MM.1S (cell line): Measurements from ENCODE around the gene DNAH8.

Experiments
- DNase-seq: peaks from one replicate; pipeline ENCODE4 v3.0.0-alpha.2; 2015
- H2AFZ ChIP-seq: fragments of 300-600 bp; sonication (generic); 2 replicates; pipeline ENCODE4 v1.6.0; 2016; ENCODE audit warnings: antibody characterized with exemption, low read length
- H3F3A ChIP-seq: fragments of 300-600 bp; sonication (generic); 2 replicates; pipeline ENCODE4 v1.6.1; 2016; ENCODE audit warnings: mild to moderate bottlenecking, antibody characterized with exemption, low read length, moderate library complexity, mixed read lengths; ENCODE audit not compliant: insufficient read depth
- H3K27ac ChIP-seq: fragments of 300-600 bp; sonication (generic); 2 replicates; pipeline ENCODE4 v1.5.1; 2016; ENCODE audit warnings: mild to moderate bottlenecking, low read length
- H3K27me3 ChIP-seq: fragments of 300-600 bp; sonication (generic); replicated peaks from 2 replicates; pipeline ENCODE4 v1.6.0; 2016; ENCODE audit warnings: low read length; ENCODE audit not compliant: insufficient read depth
- H3K36me3 ChIP-seq: fragments of 300-600 bp; sonication (generic); replicated peaks from 2 replicates; pipeline ENCODE4 v1.6.1; 2016; ENCODE audit warnings: mild to moderate bottlenecking, low read length, mixed read lengths; ENCODE audit not compliant: insufficient read depth
- H3K4me1 ChIP-seq: fragments of 300-600 bp; sonication (generic); 2 replicates; pipeline ENCODE4 v1.6.1; 2016; ENCODE audit warnings: low read length, mixed read lengths
- H3K4me2 ChIP-seq: fragments of 300-600 bp; sonication (generic); 2 replicates; pipeline ENCODE4 v1.6.0; 2016; ENCODE audit warnings: low read depth, low read length
- H3K4me3 ChIP-seq: fragments of 300-600 bp; sonication (generic); 2 replicates; pipeline ENCODE4 v1.5.1; 2016; ENCODE audit warnings: low read length, mixed read lengths
- H3K79me2 ChIP-seq: fragments of 300-600 bp; sonication (generic); 2 replicates; pipeline ENCODE4 v1.6.1; 2016; ENCODE audit warnings: mixed run types, low read length, mixed read lengths
- H3K9ac ChIP-seq: fragments of 300-600 bp; sonication (generic); 2 replicates; pipeline ENCODE4 v1.6.1; 2016; ENCODE audit warnings: low read length, mixed read lengths
- H3K9me2 ChIP-seq: fragments of 300-600 bp; sonication (generic); replicated peaks from 2 replicates; pipeline ENCODE4 v1.6.1; 2016; ENCODE audit warnings: mild to moderate bottlenecking, low read length, mixed read lengths; ENCODE audit not compliant: insufficient read depth
- H3K9me3 ChIP-seq: fragments of 300-600 bp; sonication (generic); replicated peaks from 2 replicates; pipeline ENCODE4 v1.6.1; 2016; ENCODE audit warnings: mild to moderate bottlenecking, low read length, mixed read lengths; ENCODE audit not compliant: insufficient read depth
- H4K20me1 ChIP-seq: fragments of 300-600 bp; sonication (generic); 2 replicates; pipeline ENCODE4 v1.6.1; 2016; ENCODE audit warnings: mild to moderate bottlenecking, low read length, moderate library complexity, mixed read lengths; ENCODE audit not compliant: insufficient read depth
- CTCF ChIP-seq: fragments of 300-600 bp; sonication (generic); IDR thresholded peaks from 2 replicates; pipeline ENCODE4 v1.5.1; 2016; ENCODE audit warnings: antibody characterized with exemption, low read length, mixed read lengths
- EZH2 ChIP-seq: fragments of 300-600 bp; sonication (generic); optimal IDR thresholded peaks from 2 replicates; pipeline ENCODE3; 2017; ENCODE audit warnings: low read depth, mild to moderate bottlenecking, antibody characterized with exemption, low read length, mixed read lengths
- EZH2phosphoT487 ChIP-seq: fragments of 300-600 bp; sonication (generic); IDR thresholded peaks from 2 replicates; pipeline ENCODE4 v1.6.1; 2018; ENCODE audit warnings: antibody characterized with exemption, low read length

DNAH8 gene

GRCh38 chr6:38978139-38978704 lies 263.1 kb downstream of the DNAH8 start:
- DNase-seq = no peak
- Histone ChIP-seq H3K4me1 (no peaks in the 10 kb centered on the region), H3K27me3 (no peaks in the 10 kb centered on the region)

GRCh38 chr6:38982470-38982869 lies 267.4 kb downstream of the DNAH8 start:
- DNase-seq = no peak
- no peak overlapping the region for H3K27ac ChIP-seq
- H3K4me3 ChIP-seq = no peak overlapping the region
- no peaks in the 10 kb centered on the region for H3K79me2 ChIP-seq
- H3K9me2 ChIP-seq = no peaks in the 10 kb centered on the region
- H3K4me1 ChIP-seq = no peaks in the 10 kb centered on the region
- no peak overlapping the region for H2AFZ ChIP-seq
- TF ChIP-seq EZH2 = no peak
- no peak for TF ChIP-seq EZH2phosphoT487
- TF ChIP-seq CTCF = no peak
- no peaks in the 10 kb centered on the region for H3K36me3 ChIP-seq
- no peak overlapping the region for H3K9ac ChIP-seq
- no peaks in the 10 kb centered on the region for H4K20me1 ChIP-seq
- no peaks in the 10 kb centered on the region for H3K9me3 ChIP-seq
- H3K27me3 ChIP-seq = no peaks in the 10 kb centered on the region
- H3K4me2 ChIP-seq = no peak overlapping the region
- no peaks in the 10 kb centered on the region for H3F3A ChIP-seq

More at GRCh38 chr6:38978139-38978704, 263.1 kb downstream of the DNAH8 start:
- no peak overlapping the region for H3K4me3 ChIP-seq
- H3K4me2 ChIP-seq = no peak overlapping the region
- no peaks in the 10 kb centered on the region for H4K20me1 ChIP-seq
- no peak overlapping the region for H3K9ac ChIP-seq
- H3K79me2 ChIP-seq = no peaks in the 10 kb centered on the region
- TF ChIP-seq EZH2phosphoT487 (no peak), EZH2 (no peak), CTCF (no peak)
- no peaks in the 10 kb centered on the region for H3F3A ChIP-seq
- H3K9me2 ChIP-seq = no peaks in the 10 kb centered on the region
- H3K9me3 ChIP-seq = no peaks in the 10 kb centered on the region
- no peak overlapping the region for H3K27ac ChIP-seq
- H2AFZ ChIP-seq = no peak overlapping the region
- H3K36me3 ChIP-seq = no peaks in the 10 kb centered on the region

- no peak overlapping the region for H3K27ac ChIP-seq
- no peaks in the 10 kb centered on the region for H3K36me3 ChIP-seq
- no peak for DNase-seq
- no peak overlapping the region for H2AFZ ChIP-seq
- H3K9me2 ChIP-seq = no peaks in the 10 kb centered on the region
- H3K4me2 ChIP-seq = no peak overlapping the region
- H3F3A ChIP-seq = no peaks in the 10 kb centered on the region
- TF ChIP-seq CTCF (no peak), EZH2phosphoT487 (no peak), EZH2 (no peak)
- H3K79me2 ChIP-seq = no peaks in the 10 kb centered on the region
- H4K20me1 ChIP-seq = no peaks in the 10 kb centered on the region
- no peak overlapping the region for H3K4me3 ChIP-seq
- no peaks in the 10 kb centered on the region for H3K4me1 ChIP-seq
- H3K9me3 ChIP-seq = no peaks in the 10 kb centered on the region
- H3K27me3 ChIP-seq = no peaks in the 10 kb centered on the region
- no peak overlapping the region for H3K9ac ChIP-seq
Measured at GRCh38 chr6:38984723-38985122, 269.6 kb downstream of the DNAH8 start.
